Measurements from ENCODE around the gene CNOT2. TPM values are rescaled to one million over a fixed set of nuclear protein-coding genes. Genes with fewer than 3 reads are reported as not detected.

CNOT2 gene
- total and polyA plus RNA-seq, 2 donors (not counting 3 experiments of a cell fraction or from before 2014, with no cell fraction given), result 52.2 to 79.7 TPM

GRCh38 chr12:70305794-70306193, 62.6 kb downstream of the CNOT2 start:
- H3K9me1 ChIP-seq (replicated peaks; ENCODE audit: control insufficient read depth, extremely low read depth, insufficient read depth, low read length), result no peaks in the 10 kb centered on the region
- CTCF ChIA-PET, result interaction anchor here (1.2 kb wide), 1 partner anchor 12 kb away, joined by 3 read pairs; no protein-coding TSS in a partner anchor
- no peaks in the 10 kb centered on the region for H3K27me3 ChIP-seq (ENCODE audit: control insufficient read depth in 2 of 2, insufficient read depth in 2 of 2, low read length in 2 of 2)
- H3K9me3 ChIP-seq (replicated peaks; ENCODE audit: control insufficient read depth, insufficient read depth, low read length), result no peaks in the 10 kb centered on the region
- BruUV-seq (replicated peaks), result no TSS peak
- H3K4me1 ChIP-seq (ENCODE audit: control insufficient read depth, extremely low read depth, insufficient read depth, low read length), result no peaks in the 10 kb centered on the region
- dilution Hi-C loops (cut with MboI; ENCODE audit: extremely low pct_ligation_motif_present, low sequenced_read_pairs), result no loop called here
- H4K20me1 ChIP-seq (replicated peaks; ENCODE audit: control insufficient read depth, extremely low read depth, insufficient read depth, low read length), result peaks cover 5% of the 10 kb centered on the region
- no peak overlapping the region for H2AFZ ChIP-seq (ENCODE audit: low read depth, low read length)
- peaks cover 43% of the 10 kb centered on the region for H3K79me2 ChIP-seq (ENCODE audit: control insufficient read depth, insufficient read depth, low read length)
- no peaks in the 10 kb centered on the region for H3K36me3 ChIP-seq (ENCODE audit: control insufficient read depth in 2 of 2, extremely low read depth in 1 of 2, insufficient read depth in 2 of 2, low read length in 2 of 2)
- no peak for DNase-seq (ENCODE audit: low read depth, low spot score)
- no peak for FAIRE-seq
- H3K9ac ChIP-seq (replicated peaks; ENCODE audit: extremely low read depth, insufficient read depth, low read length), result no peak overlapping the region
- no peak overlapping the region for H3K27ac ChIP-seq (ENCODE audit: insufficient read depth, low read depth, low read length)
- intact Hi-C loops (cut with micrococcal nuclease), result no loop called here
- TF ChIP-seq MAX (IDR thresholded peaks at IDR 0.05; ENCODE audit: insufficient read depth, insufficient read length), result no peak
- no peak for TF ChIP-seq GATA2 (IDR thresholded peaks at IDR 0.05; ENCODE audit: insufficient read depth, insufficient read length, low read depth, low read length)
- no peak for TF ChIP-seq FOS (IDR thresholded peaks at IDR 0.05; ENCODE audit: borderline replicate concordance, insufficient read depth, low read length)
- TF ChIP-seq POLR2A (IDR thresholded peaks at IDR 0.05; ENCODE audit: low read depth, low read length), result no peak
- TF ChIP-seq MYC (IDR thresholded peaks at IDR 0.05; ENCODE audit: low read depth, low read length), result no peak
- TF ChIP-seq JUN (IDR thresholded peaks at IDR 0.05; ENCODE audit: borderline replicate concordance, insufficient read depth, insufficient read length, low read depth), result no peak
- no peak overlapping the region for H3K4me3 ChIP-seq (replicated peaks in 1 of 3; ENCODE audit: insufficient read depth in 1 of 3, low read depth in 1 of 3, low read length in 3 of 3)
- no peak overlapping the region for H3K4me2 ChIP-seq (ENCODE audit: insufficient read depth, low read length)
- POLR2A ChIA-PET, result no interaction called here

- dilution Hi-C loops (cut with MboI; ENCODE audit: extremely low pct_ligation_motif_present, low sequenced_read_pairs), result no loop called here
- ChIA-PET POLR2A (no interaction called here), CTCF (interaction anchor here (1.0 to 1.2 kb wide), 2 partner anchors 13 to 406 kb away, joined by 3 read pairs; no protein-coding TSS in a partner anchor)
Observed at GRCh38 chr12:70306676-70307075, 63.4 kb downstream of the CNOT2 start.

More at GRCh38 chr12:70306676-70307075, 63.4 kb downstream of the CNOT2 start:
- BruUV-seq (replicated peaks), result no TSS peak
- Histone ChIP-seq H3K4me2 (ENCODE audit: insufficient read depth, low read length) (no peak overlapping the region), H3K4me1 (ENCODE audit: control insufficient read depth, extremely low read depth, insufficient read depth, low read length) (no peaks in the 10 kb centered on the region), H3K79me2 (ENCODE audit: control insufficient read depth, insufficient read depth, low read length) (peaks cover 48% of the 10 kb centered on the region), H3K9ac (replicated peaks; ENCODE audit: extremely low read depth, insufficient read depth, low read length) (no peak overlapping the region), H3K27ac (ENCODE audit: insufficient read depth, low read depth, low read length) (no peak overlapping the region), H3K27me3 (ENCODE audit: control insufficient read depth in 2 of 2, insufficient read depth in 2 of 2, low read length in 2 of 2) (no peaks in the 10 kb centered on the region), H3K9me1 (replicated peaks; ENCODE audit: control insufficient read depth, extremely low read depth, insufficient read depth, low read length) (no peaks in the 10 kb centered on the region), H3K36me3 (ENCODE audit: control insufficient read depth in 2 of 2, extremely low read depth in 1 of 2, insufficient read depth in 2 of 2, low read length in 2 of 2) (no peaks in the 10 kb centered on the region), H4K20me1 (replicated peaks; ENCODE audit: control insufficient read depth, extremely low read depth, insufficient read depth, low read length) (peaks cover 5% of the 10 kb centered on the region), H3K9me3 (replicated peaks; ENCODE audit: control insufficient read depth, insufficient read depth, low read length) (no peaks in the 10 kb centered on the region), H3K4me3 (replicated peaks in 1 of 3; ENCODE audit: insufficient read depth in 1 of 3, low read depth in 1 of 3, low read length in 3 of 3) (no peak overlapping the region), H2AFZ (ENCODE audit: low read depth, low read length) (no peak overlapping the region)
- intact Hi-C loops (cut with micrococcal nuclease), result no loop called here
- DNase-seq (ENCODE audit: low read depth, low spot score), result no peak
- no peak for FAIRE-seq
- no peak for TF ChIP-seq CTCF (IDR thresholded peaks at IDR 0.05; ENCODE audit: extremely low read depth in 1 of 2, insufficient read depth in 1 of 2, low read depth in 1 of 2, low read length in 2 of 2)
- TF ChIP-seq MAX (IDR thresholded peaks at IDR 0.05; ENCODE audit: insufficient read depth, insufficient read length), result no peak
- TF ChIP-seq POLR2AphosphoS5 (IDR thresholded peaks at IDR 0.05; ENCODE audit: insufficient read depth, low read depth, low read length), result no peak
- TF ChIP-seq POLR2A (IDR thresholded peaks at IDR 0.05; ENCODE audit: low read depth, low read length), result no peak
- TF ChIP-seq FOS (IDR thresholded peaks at IDR 0.05; ENCODE audit: borderline replicate concordance, insufficient read depth, low read length), result no peak
- TF ChIP-seq MYC (IDR thresholded peaks at IDR 0.05; ENCODE audit: low read depth, low read length), result no peak
- no peak for TF ChIP-seq GATA2 (IDR thresholded peaks at IDR 0.05; ENCODE audit: insufficient read depth, insufficient read length, low read depth, low read length)
- TF ChIP-seq EZH2 (IDR thresholded peaks at IDR 0.05; ENCODE audit: borderline replicate concordance, low read depth, low read length, severe bottlenecking), result no peak
- TF ChIP-seq JUN (IDR thresholded peaks at IDR 0.05; ENCODE audit: borderline replicate concordance, insufficient read depth, insufficient read length, low read depth), result no peak

All from endothelial cell of umbilical vein (primary cell).